SK-N-MC (cell line): ENCODE measurements around the gene SREBF1.

Experiments used
- DNase-seq: peaks from one replicate; pipeline ENCODE4 v3.0.0-alpha.2; 2011; ENCODE audit warnings: low read depth, low spot score
- H3K27ac ChIP-seq: fragments of 200-600 bp; sonication (generic); 2 replicates; pipeline ENCODE4 v1.5.1; 2016; ENCODE audit warnings: mixed run types
- H3K36me3 ChIP-seq: fragments of 200-600 bp; sonication (generic); 2 replicates; pipeline ENCODE4 v1.6.1; 2017; ENCODE audit warnings: antibody characterized with exemption, low read length, mixed read lengths; ENCODE audit not compliant: insufficient read depth
- H3K4me3 ChIP-seq: fragments of 200-600 bp; sonication (generic); 2 replicates; pipeline ENCODE4 v1.5.1; 2016
- H3K9ac ChIP-seq: fragments of 200-600 bp; sonication (generic); 2 replicates; pipeline ENCODE4 v1.8.0; 2017; ENCODE audit warnings: mixed run types, mixed read lengths; ENCODE audit not compliant: insufficient read length
- H3K9me3 ChIP-seq: fragments of 200-600 bp; sonication (generic); 2 replicates; pipeline ENCODE4 v1.6.1; 2017; ENCODE audit warnings: low read depth, mild to moderate bottlenecking, antibody characterized with exemption, low read length, moderate library complexity, mixed read lengths
- EZH2 ChIP-seq: fragments of 200-600 bp; sonication (generic); IDR thresholded peaks from one replicate; pipeline ENCODE4 v1.6.1; 2017; ENCODE audit warnings: antibody characterized with exemption
- FOXP2 ChIP-seq: optimal IDR thresholded peaks from 2 replicates; pipeline ENCODE3; 2011; ENCODE audit warnings: mild to moderate bottlenecking, moderate library complexity; ENCODE audit not compliant: insufficient read depth; ENCODE audit errors: extremely low read length, control extremely low read depth
- POLR2AphosphoS5 ChIP-seq: IDR thresholded peaks from 2 replicates; pipeline ENCODE4 v1.6.1; 2012; ENCODE audit warnings: mild to moderate bottlenecking, low read depth, low read length, borderline replicate concordance

The SREBF1 gene

DNA sequence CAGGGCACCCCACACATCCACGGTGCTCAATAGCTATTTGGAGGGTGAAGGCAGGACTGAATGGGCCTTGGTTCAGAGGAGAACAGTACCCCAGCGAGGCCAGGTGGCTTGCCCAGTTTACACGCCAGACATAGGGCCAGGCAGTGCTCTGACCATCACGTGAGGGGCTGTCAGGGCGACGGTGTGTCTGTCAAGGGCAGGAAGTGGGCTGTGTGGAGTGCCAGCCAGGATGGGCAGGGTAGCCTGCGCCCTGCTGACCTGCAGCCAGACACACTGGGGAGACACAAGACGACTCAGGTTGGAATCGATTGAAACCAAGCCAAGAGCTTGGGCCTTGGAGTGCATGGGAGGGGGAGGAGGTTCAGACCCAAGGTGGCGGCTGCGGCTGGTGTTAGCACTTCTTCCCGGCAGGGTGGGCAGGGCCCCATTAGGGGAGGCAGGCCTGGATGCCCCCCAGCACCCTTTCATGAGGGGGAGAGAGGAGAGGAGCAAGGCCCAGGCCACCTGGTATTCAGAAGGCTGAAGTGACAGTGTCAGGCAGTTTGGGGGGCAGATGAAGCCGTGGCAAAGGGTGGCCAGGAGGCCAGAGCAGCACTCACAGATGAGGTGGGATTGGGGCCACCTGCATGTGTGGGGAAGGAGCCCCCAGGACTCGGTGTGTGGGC is 68.2 kb downstream of the SREBF1 start:
- DNase-seq = no peak
- H3K36me3 ChIP-seq = no peaks in the 10 kb centered on the region
- H3K27ac ChIP-seq = no peak overlapping the region
- no peak for TF ChIP-seq POLR2AphosphoS5
- TF ChIP-seq EZH2 = no peak
- no peak for TF ChIP-seq FOXP2
- H3K9ac ChIP-seq = no peak overlapping the region
- no peaks in the 10 kb centered on the region for H3K9me3 ChIP-seq
- no peak overlapping the region for H3K4me3 ChIP-seq

DNA sequence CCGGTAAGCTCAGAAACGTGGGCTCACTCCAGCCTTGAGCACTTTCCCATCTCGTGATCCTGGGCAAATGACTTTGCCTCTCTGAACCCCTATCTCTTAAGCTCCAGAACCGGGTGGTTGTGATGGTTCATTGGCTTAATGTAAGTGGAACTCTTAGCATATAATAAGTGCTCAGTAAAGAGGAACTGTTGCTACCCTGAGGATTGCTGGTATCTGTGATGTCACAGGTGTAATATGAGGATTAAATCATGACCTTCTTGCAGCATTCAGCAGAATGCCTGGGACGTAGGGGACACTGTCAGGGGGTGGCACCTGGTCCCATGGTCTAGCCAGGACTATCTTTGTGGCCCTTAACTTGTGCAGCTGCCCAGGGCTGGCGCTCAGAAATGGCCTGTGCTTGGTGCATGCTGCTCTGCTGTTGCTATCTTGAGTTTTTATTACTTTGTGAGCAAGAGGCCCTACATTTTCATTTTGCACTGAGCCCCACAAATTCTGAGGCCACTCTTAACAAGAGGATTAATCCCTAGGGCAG is 68.8 kb downstream of the SREBF1 start:
- no peak for DNase-seq
- no peak for TF ChIP-seq FOXP2
- TF ChIP-seq EZH2 = no peak
- TF ChIP-seq POLR2AphosphoS5 = no peak

DNA sequence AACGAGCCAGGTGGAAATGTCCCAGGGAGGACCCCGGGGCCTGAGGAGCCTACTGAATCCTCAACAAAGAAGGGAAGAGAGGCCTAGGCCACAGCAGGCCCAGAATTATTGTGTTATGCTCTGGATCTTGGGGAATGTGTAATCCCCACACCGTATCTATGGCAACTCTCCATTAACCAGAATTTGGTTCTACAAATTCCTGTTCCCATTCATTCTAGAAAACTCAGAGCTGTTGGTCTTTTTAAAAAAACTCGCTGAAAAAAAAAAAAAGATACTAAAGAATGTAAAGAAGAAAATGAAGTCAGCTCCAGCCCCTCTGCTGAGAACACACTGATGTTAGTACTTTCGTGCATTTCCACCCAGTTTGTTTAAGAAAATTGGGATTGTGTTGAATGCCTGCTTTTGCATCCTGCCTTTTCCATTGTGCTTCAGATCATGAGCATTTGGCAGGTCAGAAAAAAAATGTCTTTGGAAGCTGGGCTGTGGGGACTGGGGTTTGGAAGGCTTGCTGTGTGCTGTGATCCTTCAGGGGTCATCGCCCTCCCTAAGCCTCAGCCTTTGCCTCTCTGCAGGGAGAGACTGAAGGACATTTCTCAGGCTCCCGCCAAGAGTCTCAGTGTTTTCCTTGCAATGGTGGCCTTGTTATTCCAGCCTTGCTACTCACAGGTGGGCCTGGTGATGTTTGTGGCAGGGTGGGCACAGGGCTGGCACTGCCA is 69.5 kb downstream of the SREBF1 start:
- DNase-seq = no peak
- TF ChIP-seq EZH2 (no peak), FOXP2 (no peak), POLR2AphosphoS5 (no peak)
- peak overlapping the region; percentile 75; the same call in 1 of the 2 replicates for H3K27ac ChIP-seq
- no peaks in the 10 kb centered on the region for H3K36me3 ChIP-seq
- H3K4me3 ChIP-seq = no peak overlapping the region
- no peaks in the 10 kb centered on the region for H3K9me3 ChIP-seq
- no peak overlapping the region for H3K9ac ChIP-seq

More for the DNA sequence above, 68.8 kb downstream of the SREBF1 start:
- Histone ChIP-seq H3K9ac (no peak overlapping the region), H3K9me3 (no peaks in the 10 kb centered on the region), H3K4me3 (no peak overlapping the region), H3K27ac (no peak overlapping the region), H3K36me3 (no peaks in the 10 kb centered on the region)

DNA sequence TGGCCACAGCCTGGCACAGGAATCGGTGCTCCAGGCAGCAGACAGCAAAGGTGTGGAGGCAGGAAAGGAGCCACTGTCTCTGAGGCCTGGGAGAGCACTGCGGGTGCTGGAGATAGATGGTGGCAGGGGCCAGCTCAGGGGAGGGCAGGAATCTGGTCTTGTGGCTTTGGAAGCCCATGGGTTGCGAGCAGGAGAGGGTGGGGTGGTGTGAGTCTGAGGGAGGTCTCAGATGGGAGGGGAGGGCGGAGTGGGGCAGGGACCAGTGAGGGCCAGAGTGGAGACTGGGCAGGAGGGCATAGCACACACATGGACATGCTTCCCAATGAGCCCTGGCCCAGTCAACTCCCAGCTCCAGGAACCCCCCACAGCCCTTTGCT is 70.1 kb downstream of the SREBF1 start:
- peak overlapping the region; percentile 75; the same call in 1 of the 2 replicates for H3K27ac ChIP-seq
- no peaks in the 10 kb centered on the region for H3K36me3 ChIP-seq
- H3K4me3 ChIP-seq = no peak overlapping the region
- H3K9ac ChIP-seq = no peak overlapping the region
- TF ChIP-seq EZH2 (no peak), FOXP2 (no peak), POLR2AphosphoS5 (no peak)
- no peaks in the 10 kb centered on the region for H3K9me3 ChIP-seq
- DNase-seq = no peak

DNA sequence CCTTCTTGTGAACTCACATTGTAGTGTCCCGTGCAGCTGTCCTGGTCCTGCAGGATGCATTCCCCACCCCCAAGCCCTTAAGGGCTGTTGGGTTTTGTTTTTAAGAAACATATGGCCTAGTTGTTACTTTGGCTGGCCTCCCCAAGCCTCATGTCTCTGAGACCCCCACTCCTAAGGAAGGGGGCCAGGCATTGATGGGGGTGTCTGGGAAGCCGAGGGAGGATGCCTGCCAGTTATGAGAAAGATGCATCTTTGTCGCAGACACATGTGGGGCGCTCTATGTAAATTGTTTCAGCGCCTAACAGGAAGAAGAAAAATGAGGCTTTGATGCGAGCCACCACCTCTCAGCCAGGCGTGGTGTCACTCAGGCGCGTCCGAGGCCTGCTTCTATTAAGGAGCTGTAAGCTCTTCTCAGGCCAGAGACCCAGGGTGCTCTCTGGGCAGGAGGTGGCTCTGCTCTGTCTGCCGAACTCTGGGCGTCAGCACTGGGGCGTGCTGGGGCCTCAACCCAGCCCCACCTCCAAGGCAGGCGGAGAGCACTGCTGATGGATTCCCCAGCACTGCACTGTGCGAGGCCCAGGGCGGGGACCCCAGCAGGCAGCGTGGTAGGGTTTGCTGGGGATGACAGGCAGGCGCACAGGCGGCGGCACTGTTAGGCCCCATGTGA is 70.6 kb downstream of the SREBF1 start:
- no peak for TF ChIP-seq EZH2
- TF ChIP-seq POLR2AphosphoS5 = no peak
- TF ChIP-seq FOXP2 = no peak
- no peak overlapping the region for H3K27ac ChIP-seq
- H3K9me3 ChIP-seq = no peaks in the 10 kb centered on the region
- no peak overlapping the region for H3K9ac ChIP-seq
- H3K36me3 ChIP-seq = no peaks in the 10 kb centered on the region
- no peak for DNase-seq
- no peak overlapping the region for H3K4me3 ChIP-seq

DNA sequence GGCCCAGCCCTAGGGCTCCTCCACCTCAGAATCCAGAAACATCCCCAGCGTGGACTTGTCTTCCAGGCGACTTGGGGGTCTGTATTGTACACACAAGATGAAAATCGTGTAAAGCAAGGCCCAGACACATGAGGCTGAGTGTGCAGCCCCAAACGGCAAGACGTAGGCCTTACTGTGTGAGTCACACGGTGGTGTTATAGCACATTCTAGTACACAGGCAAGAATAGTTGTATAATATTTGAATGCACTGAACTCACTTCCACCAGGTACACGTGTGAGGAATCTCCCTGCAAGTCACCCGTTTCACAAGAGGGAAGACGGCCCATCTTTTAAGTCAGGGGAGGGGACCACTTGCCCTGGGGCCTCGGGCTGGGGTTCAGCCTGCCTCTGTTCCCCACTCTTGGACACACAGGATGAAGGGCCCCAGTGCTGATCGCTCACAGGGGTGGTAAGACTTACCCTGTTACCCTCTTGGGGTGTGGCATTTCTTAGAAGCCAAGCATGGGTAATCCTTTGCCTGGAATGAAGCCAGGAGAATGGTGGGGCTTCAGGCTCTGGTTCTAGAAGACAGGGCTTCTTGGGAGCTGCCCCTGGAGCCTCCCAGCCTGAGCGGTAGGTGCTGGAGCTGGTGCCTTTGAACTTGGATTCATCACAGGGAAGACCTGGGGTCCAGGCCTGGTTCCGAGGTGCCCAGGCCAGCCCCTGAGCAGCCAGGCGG is 71.3 kb downstream of the SREBF1 start:
- no peak for DNase-seq
- H3K9ac ChIP-seq = no peak overlapping the region

DNA sequence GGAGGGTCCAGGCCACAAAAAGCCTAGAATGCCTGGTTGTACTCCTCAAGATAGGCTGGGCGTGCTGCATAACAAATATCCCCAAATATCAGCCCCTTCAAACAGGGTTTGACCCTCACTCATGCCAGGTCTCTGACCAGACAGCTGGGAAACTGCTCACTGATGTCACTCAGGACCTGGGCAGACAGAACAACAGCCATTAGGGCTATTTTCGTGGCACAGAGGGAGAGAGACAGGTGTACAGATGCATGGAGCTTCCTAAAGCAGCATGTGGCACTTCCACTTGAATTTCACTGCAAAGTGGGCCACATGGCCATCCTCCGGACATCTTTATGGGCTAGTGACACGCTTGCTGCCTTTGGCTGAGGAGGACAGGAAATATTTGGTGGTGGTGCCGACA is 73.1 kb downstream of the SREBF1 start:
- H3K27ac ChIP-seq = no peak overlapping the region
- no peaks in the 10 kb centered on the region for H3K36me3 ChIP-seq
- DNase-seq = no peak
- H3K9me3 ChIP-seq = no peaks in the 10 kb centered on the region
- H3K4me3 ChIP-seq = no peak overlapping the region
- TF ChIP-seq FOXP2 (no peak), POLR2AphosphoS5 (no peak), EZH2 (no peak)
- H3K9ac ChIP-seq = no peak overlapping the region

More for the DNA sequence above, 71.3 kb downstream of the SREBF1 start:
- H3K36me3 ChIP-seq = no peaks in the 10 kb centered on the region
- no peak overlapping the region for H3K27ac ChIP-seq
- no peak for TF ChIP-seq EZH2
- no peak for TF ChIP-seq FOXP2
- no peak for TF ChIP-seq POLR2AphosphoS5
- H3K9me3 ChIP-seq = no peaks in the 10 kb centered on the region
- H3K4me3 ChIP-seq = no peak overlapping the region
